Measurements from ENCODE around the gene SVEP1.

GRCh38 chr9:110591526-110591925 is 12.0 kb upstream of the SVEP1 start:
- TF ChIP-seq CTCF (IDR thresholded peaks at IDR 0.05) (no peak), EP300 (IDR thresholded peaks at IDR 0.05; ENCODE audit: low read depth) (no peak)
